GM18868 (cell line): ENCODE data around the gene ADCY9.

Experiments
- ATAC-seq: cut with Tn5 transposase; IDR thresholded peaks from one replicate; pipeline ENCODE4 v1.9.1; 2021; ENCODE audit warnings: mild to moderate bottlenecking, moderate library complexity; ENCODE audit not compliant: unreplicated experiment

Gene ADCY9

GRCh38 chr16:4096509-4096908, 19.7 kb downstream of the ADCY9 start:
- no peak for ATAC-seq

- ATAC-seq: no peak
These were observed 22.0 kb downstream of the ADCY9 start for GRCh38 chr16:4094127-4094773.

GRCh38 chr16:4093495-4094126, 22.6 kb downstream of the ADCY9 start:
- no peak for ATAC-seq

GRCh38 chr16:4092547-4093265, 23.5 kb downstream of the ADCY9 start:
- ATAC-seq: no peak

- no peak for ATAC-seq
These were observed 24.8 kb downstream of the ADCY9 start for GRCh38 chr16:4091240-4092012.

GRCh38 chr16:4090351-4090851, 25.8 kb downstream of the ADCY9 start:
- no peak for ATAC-seq

- no peak for ATAC-seq
These were observed 26.4 kb downstream of the ADCY9 start for GRCh38 chr16:4089811-4090301.

GRCh38 chr16:4089251-4089810, 26.9 kb downstream of the ADCY9 start:
- no peak for ATAC-seq

GRCh38 chr16:4087990-4088577, 28.2 kb downstream of the ADCY9 start:
- no peak for ATAC-seq

- no peak for ATAC-seq
These were observed 28.9 kb downstream of the ADCY9 start for GRCh38 chr16:4087099-4087885.

- no peak for ATAC-seq
These were observed 30.1 kb downstream of the ADCY9 start for GRCh38 chr16:4086153-4086552.

- ATAC-seq: no peak
These were observed 30.8 kb downstream of the ADCY9 start for GRCh38 chr16:4085405-4085970.

- ATAC-seq: no peak
These were observed 32.8 kb downstream of the ADCY9 start for GRCh38 chr16:4083347-4083870.

GRCh38 chr16:4082474-4083044, 33.7 kb downstream of the ADCY9 start:
- no peak for ATAC-seq

- ATAC-seq: no peak
These were observed 34.7 kb downstream of the ADCY9 start for GRCh38 chr16:4081521-4082021.

GRCh38 chr16:4081047-4081446, 35.2 kb downstream of the ADCY9 start:
- no peak for ATAC-seq

- no peak for ATAC-seq
These were observed 39.0 kb downstream of the ADCY9 start for GRCh38 chr16:4077174-4077649.

GRCh38 chr16:4075534-4075933, 40.7 kb downstream of the ADCY9 start:
- ATAC-seq: no peak
